ENCODE measurements around the gene XPO6.

DNA sequence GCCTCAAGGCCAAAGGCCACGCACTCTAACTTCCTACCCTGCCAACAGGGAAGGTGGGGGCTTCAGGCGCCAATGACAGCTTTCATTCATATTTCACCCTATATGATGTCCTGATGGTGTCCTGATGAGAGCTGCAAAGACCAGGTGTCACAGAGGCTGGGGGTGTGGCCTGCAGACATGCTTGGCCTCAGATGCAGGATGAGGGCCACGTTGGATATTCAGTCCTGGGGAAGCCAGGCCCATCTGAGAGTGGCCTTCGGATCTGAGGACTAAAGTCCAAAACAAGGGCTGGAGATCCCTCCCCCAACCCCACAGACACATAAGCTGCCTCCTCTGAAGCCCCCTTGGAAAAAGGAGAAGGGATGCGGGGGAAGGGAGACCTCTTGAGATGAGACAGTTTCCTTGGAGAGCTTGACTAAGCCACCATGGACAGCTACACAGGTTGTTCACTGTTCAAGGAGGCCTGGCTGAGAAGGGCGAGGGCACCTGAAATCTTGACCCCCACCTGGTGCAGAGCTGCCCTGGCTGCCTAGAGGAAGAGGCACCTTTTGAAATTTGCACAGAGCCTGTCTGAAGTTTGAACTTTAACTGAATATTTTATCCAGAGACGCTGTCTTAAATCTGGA, 124.0 kb downstream of the XPO6 start:
- TF ChIP-seq, protein P1, sequence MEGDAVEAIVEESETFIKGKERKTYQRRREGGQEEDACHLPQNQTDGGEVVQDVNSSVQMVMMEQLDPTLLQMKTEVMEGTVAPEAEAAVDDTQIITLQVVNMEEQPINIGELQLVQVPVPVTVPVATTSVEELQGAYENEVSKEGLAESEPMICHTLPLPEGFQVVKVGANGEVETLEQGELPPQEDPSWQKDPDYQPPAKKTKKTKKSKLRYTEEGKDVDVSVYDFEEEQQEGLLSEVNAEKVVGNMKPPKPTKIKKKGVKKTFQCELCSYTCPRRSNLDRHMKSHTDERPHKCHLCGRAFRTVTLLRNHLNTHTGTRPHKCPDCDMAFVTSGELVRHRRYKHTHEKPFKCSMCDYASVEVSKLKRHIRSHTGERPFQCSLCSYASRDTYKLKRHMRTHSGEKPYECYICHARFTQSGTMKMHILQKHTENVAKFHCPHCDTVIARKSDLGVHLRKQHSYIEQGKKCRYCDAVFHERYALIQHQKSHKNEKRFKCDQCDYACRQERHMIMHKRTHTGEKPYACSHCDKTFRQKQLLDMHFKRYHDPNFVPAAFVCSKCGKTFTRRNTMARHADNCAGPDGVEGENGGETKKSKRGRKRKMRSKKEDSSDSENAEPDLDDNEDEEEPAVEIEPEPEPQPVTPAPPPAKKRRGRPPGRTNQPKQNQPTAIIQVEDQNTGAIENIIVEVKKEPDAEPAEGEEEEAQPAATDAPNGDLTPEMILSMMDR (IDR thresholded peaks at IDR 0.05; ENCODE audit: low read depth, low read length), result no peak
- TF ChIP-seq POLR2A (IDR thresholded peaks at IDR 0.05; ENCODE audit: extremely low read depth, insufficient read length) (no peak), MAX (IDR thresholded peaks at IDR 0.05; ENCODE audit: low read depth, low read length) (no peak), MYC (IDR thresholded peaks at IDR 0.05; ENCODE audit: low read depth, low read length) (no peak)
